HG02981 (cell line): ENCODE results near the gene ETF1.

Experiments
- ATAC-seq: cut with Tn5 transposase; IDR thresholded peaks from one replicate; pipeline ENCODE4 v1.9.1; 2021; ENCODE audit warnings: mild to moderate bottlenecking, moderate library complexity; ENCODE audit not compliant: unreplicated experiment

ETF1 gene

GRCh38 chr5:138563340-138564118 is 20.5 kb upstream of the ETF1 start:
- no peak for ATAC-seq

- ATAC-seq, result no peak
Observed at GRCh38 chr5:138560971-138561370, 17.9 kb upstream of the ETF1 start.

DNA sequence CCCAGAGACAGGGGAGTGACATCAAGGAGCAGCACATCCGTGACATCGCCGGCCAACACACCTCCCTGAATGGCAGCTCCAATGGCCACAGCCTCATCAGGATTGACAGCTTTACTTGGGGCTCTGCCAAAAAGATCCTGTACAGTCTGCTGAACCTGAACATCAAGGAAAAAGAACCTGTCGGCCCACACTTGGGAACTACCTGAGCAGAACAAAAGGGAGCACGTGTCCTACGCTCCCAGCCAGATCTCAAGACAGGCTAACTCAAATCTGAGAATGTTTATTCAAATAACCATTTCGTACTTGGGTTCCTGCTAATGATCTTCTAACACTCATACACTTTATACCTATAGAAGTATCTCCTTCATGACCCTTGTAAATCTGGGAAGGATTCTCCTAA is 16.9 kb upstream of the ETF1 start:
- ATAC-seq, result no peak

DNA sequence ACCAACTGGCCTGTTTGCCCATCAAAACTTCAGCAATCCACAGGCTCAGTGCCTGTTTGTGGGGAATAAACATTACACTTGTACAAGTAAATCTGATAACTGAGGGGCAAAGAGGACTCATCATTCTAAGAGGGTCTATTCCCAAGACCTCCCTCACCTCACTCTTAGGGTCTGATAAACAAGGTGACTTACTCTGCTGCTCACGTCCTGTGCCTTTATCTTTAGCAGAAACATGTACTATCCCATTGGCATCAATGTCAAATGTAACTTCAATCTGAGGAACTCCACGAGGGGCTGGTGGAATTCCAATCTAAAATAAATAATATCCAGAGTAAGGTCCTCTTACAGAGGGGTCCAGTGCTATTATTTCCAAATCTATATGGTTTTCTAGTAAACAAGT is 14.6 kb upstream of the ETF1 start:
- no peak for ATAC-seq

GRCh38 chr5:138554143-138554542 is 11.1 kb upstream of the ETF1 start:
- no peak for ATAC-seq

GRCh38 chr5:138553437-138554095 is 10.5 kb upstream of the ETF1 start:
- no peak for ATAC-seq

- no peak for ATAC-seq
Observed at GRCh38 chr5:138552657-138553056, 9.6 kb upstream of the ETF1 start.

GRCh38 chr5:138549414-138549813 is 6.4 kb upstream of the ETF1 start:
- no peak for ATAC-seq

GRCh38 chr5:138545919-138546562 is 3.0 kb upstream of the ETF1 start:
- no peak for ATAC-seq

DNA sequence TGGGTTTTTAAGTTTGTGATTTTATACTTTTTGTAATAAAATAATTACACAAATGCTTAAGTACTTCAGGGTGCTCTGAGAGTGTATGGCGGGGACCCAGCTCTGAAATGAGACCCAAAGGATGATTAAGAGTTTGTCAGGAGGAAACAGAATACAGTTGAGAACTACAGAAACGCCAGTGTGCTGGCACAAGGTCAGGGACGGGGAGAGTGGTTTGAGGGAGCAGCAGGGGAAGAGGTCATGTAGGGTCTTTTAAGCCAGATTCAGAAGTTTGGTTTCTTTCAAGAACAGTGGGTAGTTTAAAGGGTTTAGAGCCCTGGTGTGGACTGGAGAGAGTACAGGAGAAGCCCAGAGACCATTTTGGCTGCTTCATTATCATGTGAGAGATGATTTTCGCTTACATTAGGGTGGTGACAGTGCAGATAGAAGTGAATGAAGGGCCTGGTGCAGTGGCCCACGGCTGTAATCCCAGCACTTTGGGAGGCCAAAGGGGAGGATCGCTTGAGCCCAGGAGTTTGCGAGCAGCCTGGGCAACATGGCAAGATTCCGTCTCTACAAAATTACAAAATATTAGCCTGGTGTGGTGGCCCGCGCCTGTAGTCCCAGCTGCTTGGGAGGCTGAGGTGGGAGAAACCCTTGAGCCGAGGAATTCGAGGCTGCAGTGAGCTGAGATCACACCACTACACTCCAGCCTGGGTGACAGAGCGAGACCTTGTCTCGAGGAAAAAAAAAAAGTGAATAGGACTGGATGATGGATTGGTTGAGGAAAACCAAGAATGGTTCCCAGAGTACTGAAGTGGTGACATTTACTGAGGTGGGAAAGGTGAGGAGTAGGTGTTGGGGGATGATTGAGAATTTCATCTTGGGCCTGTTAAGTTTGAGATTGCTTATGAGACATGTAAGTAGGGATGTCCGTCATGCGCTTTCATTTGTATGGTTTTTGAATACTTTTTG is 1.4 kb upstream of the ETF1 start:
- no peak for ATAC-seq

DNA sequence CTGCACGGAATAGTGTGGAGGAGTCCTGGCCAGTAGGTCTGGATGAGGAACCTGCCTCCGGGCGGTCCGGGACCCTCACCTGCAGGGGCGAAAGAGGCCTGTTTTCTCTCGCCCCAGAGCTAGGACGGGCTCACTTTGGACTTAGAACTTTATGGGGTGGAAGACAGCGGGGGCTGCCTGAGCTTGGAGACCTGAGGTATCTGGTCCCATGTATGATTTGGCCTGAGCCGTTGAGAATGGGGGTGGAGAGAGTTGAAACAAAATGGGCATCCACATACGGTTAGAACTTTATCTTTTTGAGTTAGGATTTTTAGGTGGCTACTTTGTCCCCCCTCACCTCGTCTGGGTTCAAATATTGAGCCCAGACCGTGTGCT is 681 bp upstream of the ETF1 start:
- ATAC-seq, result peak; percentile 42

GRCh38 chr5:138542180-138542955 is 668 bp downstream of the ETF1 start:
- no peak for ATAC-seq

GRCh38 chr5:138541511-138542179 is 1.4 kb downstream of the ETF1 start:
- ATAC-seq, result no peak

GRCh38 chr5:138539791-138540190 is 3.2 kb downstream of the ETF1 start:
- ATAC-seq, result no peak

GRCh38 chr5:138538943-138539627 is 4.0 kb downstream of the ETF1 start:
- no peak for ATAC-seq

- no peak for ATAC-seq
Observed at GRCh38 chr5:138536665-138537315, 6.2 kb downstream of the ETF1 start.

DNA sequence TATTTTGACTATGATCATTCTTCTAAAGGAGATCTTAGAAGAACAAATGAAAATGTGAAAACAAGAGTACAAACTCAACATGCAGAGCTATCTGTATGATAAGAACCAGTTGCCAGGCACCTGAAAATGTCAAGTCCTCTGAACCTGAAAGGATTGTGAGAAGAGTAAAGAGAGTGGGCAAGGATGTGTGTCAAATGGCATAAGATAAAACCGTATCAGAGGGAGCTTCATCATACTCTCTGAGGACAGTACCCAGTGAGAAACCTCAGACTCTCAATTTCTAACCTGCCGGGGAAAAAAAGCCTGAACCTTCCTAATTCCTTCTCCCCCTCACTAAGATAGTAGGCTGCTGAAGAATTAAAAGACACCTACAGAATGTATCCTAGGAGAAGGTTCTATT is 6.8 kb downstream of the ETF1 start:
- ATAC-seq, result no peak
